BLaER1 (cell line): ENCODE measurements around the gene MCF2L2.
A peak's percentile ranks its signal among the peaks of the same experiment; 100 is the strongest.

Experiments
- H3K27ac ChIP-seq: shearing (Covaris generic); formaldehyde crosslinking; 2 replicates; pipeline ENCODE4 v1.8.1; 2022
- H3K27me3 ChIP-seq: shearing (Covaris generic); formaldehyde crosslinking; 2 replicates; pipeline ENCODE4 v1.8.1; 2022
- H3K36me3 ChIP-seq: shearing (Covaris generic); formaldehyde crosslinking; 2 replicates; pipeline ENCODE4 v1.8.1; 2022
- H3K4me1 ChIP-seq: shearing (Covaris generic); formaldehyde crosslinking; 2 replicates; pipeline ENCODE4 v1.8.1; 2022
- H3K4me2 ChIP-seq: shearing (Covaris generic); formaldehyde crosslinking; 2 replicates; pipeline ENCODE4 v1.8.1; 2022
- H3K4me3 ChIP-seq: shearing (Covaris generic); formaldehyde crosslinking; 2 replicates; pipeline ENCODE4 v1.8.1; 2022
- H3K9ac ChIP-seq: shearing (Covaris generic); formaldehyde crosslinking; 2 replicates; pipeline ENCODE4 v1.8.1; 2022
- H3K9me3 ChIP-seq: shearing (Covaris generic); formaldehyde crosslinking; 2 replicates; pipeline ENCODE4 v1.8.1; 2022
- H4K20me1 ChIP-seq: shearing (Covaris generic); formaldehyde crosslinking; 2 replicates; pipeline ENCODE4 v1.8.1; 2022
- Cebpa-rat ChIP-seq: shearing (Covaris generic); IDR thresholded peaks from 2 replicates; pipeline ENCODE4 v1.8.1; 2022

The MCF2L2 gene

DNA sequence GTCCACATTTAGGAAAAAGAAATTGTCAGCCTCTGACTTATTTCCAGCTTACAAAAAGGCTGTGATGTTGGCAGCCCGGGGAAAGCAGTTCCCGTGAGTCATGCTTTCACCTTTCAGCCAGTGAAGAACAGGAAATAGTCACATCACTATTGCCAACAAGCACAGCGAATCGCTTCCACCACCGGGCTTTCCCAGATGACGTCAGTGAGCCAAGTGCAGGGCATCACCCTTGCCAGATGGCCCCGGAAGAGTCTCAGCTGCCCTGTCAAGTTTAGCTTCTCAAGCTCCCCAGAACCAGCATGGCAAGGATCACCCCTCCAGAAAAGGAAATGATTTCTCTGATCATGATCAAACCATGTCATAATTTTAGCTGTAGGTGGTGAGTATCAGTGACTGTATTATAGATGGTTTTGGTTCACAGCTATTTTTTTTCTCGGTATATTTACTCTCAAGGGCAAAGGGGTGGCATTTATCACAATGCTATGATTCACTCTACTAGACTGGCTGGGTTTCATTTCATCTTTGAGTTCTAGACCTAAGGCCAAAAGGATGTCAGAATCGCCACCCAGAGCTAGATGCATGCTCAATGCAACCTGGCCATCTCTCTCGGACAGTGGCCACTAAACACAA lies 142.5 kb downstream of the MCF2L2 start:
- no peak overlapping the region for H3K4me3 ChIP-seq
- H4K20me1 ChIP-seq = no peaks in the 10 kb centered on the region
- H3K4me1 ChIP-seq = peaks cover 9% of the 10 kb centered on the region; the same call in 1 of the 2 replicates
- H3K4me2 ChIP-seq = peak overlapping the region; percentile 38
- no peak for TF ChIP-seq Cebpa-rat
- H3K36me3 ChIP-seq = peaks cover 3% of the 10 kb centered on the region
- H3K9me3 ChIP-seq = no peaks in the 10 kb centered on the region; the same call in 1 of the 2 replicates
- no peak overlapping the region for H3K27ac ChIP-seq
- H3K27me3 ChIP-seq = no peaks in the 10 kb centered on the region
- H3K9ac ChIP-seq = no peak overlapping the region

DNA sequence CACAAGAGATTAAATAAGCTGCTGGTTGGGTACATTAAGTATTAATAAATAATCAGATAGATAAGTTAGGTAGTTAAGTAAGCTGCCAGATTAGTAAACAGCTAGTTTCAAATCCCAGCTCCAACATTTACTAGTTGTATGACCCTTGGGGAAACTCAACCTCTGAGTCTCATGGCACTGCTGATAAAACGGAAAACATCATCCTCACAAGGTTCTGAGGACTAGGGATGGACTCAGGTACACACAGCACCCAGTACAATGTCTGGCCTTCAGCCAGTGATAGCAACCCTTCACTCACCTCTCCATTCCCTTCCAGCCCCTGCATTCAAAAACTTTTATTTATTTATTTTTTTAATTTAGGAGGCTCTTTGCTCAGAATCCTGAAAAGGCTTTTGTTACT lies 143.1 kb downstream of the MCF2L2 start:
- Histone ChIP-seq H3K4me3 (no peak overlapping the region), H3K4me2 (peak overlapping the region; percentile 38; the same call in 1 of the 2 replicates), H3K9ac (no peak overlapping the region), H3K36me3 (no peaks in the 10 kb centered on the region), H3K27ac (no peak overlapping the region), H4K20me1 (no peaks in the 10 kb centered on the region), H3K27me3 (no peaks in the 10 kb centered on the region), H3K4me1 (peaks cover 9% of the 10 kb centered on the region; the same call in 1 of the 2 replicates), H3K9me3 (no peaks in the 10 kb centered on the region)
- TF ChIP-seq Cebpa-rat = no peak

- H3K4me2 ChIP-seq = no peak overlapping the region
- no peak overlapping the region for H3K4me3 ChIP-seq
- no peak overlapping the region for H3K27ac ChIP-seq
- H3K36me3 ChIP-seq = no peaks in the 10 kb centered on the region
- no peaks in the 10 kb centered on the region for H4K20me1 ChIP-seq
- H3K27me3 ChIP-seq = no peaks in the 10 kb centered on the region
- no peak overlapping the region for H3K9ac ChIP-seq
- H3K4me1 ChIP-seq = peaks cover 10% of the 10 kb centered on the region; the same call in 1 of the 2 replicates
- TF ChIP-seq Cebpa-rat = no peak
- no peaks in the 10 kb centered on the region for H3K9me3 ChIP-seq
Observed at GRCh38 chr3:183284570-183284969, 143.8 kb downstream of the MCF2L2 start.

DNA sequence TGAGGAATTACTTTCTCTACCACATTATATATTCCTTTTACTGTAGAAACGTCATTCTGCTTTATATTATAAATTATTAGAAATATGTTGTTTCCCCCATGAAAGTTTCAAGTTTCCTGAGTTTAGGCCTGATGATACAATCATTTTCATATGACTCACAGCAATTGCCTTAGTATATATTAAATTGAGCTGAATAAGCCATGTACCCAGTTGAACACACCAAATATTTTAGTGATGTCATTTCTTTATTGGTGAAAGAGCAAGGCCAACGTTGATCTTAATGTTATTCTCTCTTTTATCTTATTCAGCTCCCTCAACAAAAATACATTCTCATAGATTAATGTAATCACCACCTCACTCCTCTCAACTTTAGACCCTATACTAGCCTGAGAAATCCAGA lies 144.5 kb downstream of the MCF2L2 start:
- peaks cover 14% of the 10 kb centered on the region; the same call in 1 of the 2 replicates for H3K4me1 ChIP-seq
- H3K9me3 ChIP-seq = no peaks in the 10 kb centered on the region
- no peak overlapping the region for H3K4me2 ChIP-seq
- H3K4me3 ChIP-seq = no peak overlapping the region
- H4K20me1 ChIP-seq = no peaks in the 10 kb centered on the region
- H3K9ac ChIP-seq = no peak overlapping the region
- TF ChIP-seq Cebpa-rat = no peak
- H3K27me3 ChIP-seq = no peaks in the 10 kb centered on the region
- no peaks in the 10 kb centered on the region for H3K36me3 ChIP-seq
- H3K27ac ChIP-seq = no peak overlapping the region

- Histone ChIP-seq H3K27ac (no peak overlapping the region), H3K4me3 (no peak overlapping the region), H3K27me3 (no peaks in the 10 kb centered on the region), H3K9me3 (no peaks in the 10 kb centered on the region), H3K36me3 (no peaks in the 10 kb centered on the region), H4K20me1 (no peaks in the 10 kb centered on the region), H3K4me2 (no peak overlapping the region), H3K4me1 (peaks cover 14% of the 10 kb centered on the region; the same call in 1 of the 2 replicates), H3K9ac (no peak overlapping the region)
- TF ChIP-seq Cebpa-rat = no peak
Observed at GRCh38 chr3:183281126-183281797, 147.2 kb downstream of the MCF2L2 start.

- H3K4me2 ChIP-seq = no peak overlapping the region
- H3K4me3 ChIP-seq = no peak overlapping the region
- peaks cover 15% of the 10 kb centered on the region for H3K4me1 ChIP-seq
- no peaks in the 10 kb centered on the region for H3K36me3 ChIP-seq
- no peak overlapping the region for H3K9ac ChIP-seq
- no peaks in the 10 kb centered on the region for H3K27me3 ChIP-seq
- H3K27ac ChIP-seq = no peak overlapping the region
- no peaks in the 10 kb centered on the region for H3K9me3 ChIP-seq
- no peaks in the 10 kb centered on the region for H4K20me1 ChIP-seq
- no peak for TF ChIP-seq Cebpa-rat
Observed at GRCh38 chr3:183279371-183279770, 149.0 kb downstream of the MCF2L2 start.

DNA sequence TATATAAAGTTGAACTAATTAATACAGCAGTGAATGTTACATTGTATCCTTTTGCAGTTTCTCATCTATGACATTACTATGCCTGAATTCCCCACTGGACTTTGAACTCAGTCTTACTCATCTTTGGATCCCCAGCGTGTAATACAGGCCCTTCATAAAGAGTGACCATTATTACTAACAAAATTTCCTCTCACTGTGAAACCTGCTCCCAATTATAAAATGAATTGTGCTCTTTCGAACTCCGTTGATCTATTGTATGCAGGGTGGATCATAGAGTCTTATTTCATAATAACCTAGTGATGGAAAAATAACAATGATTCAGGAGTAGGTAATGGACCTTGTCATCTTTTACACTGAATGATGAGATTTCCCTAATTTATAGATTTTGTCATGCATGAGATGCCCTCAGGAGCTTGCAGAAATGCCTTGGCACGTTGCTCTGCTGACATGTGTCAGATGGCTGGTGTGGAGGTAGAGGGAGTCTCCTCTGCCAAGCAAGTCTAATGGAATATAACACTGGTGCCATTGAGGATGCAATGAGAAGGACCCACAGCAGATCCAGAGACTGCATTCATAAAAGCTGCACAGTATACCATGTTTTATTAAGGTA lies 149.8 kb downstream of the MCF2L2 start:
- no peak overlapping the region for H3K4me2 ChIP-seq
- no peaks in the 10 kb centered on the region for H4K20me1 ChIP-seq
- no peaks in the 10 kb centered on the region for H3K36me3 ChIP-seq
- no peaks in the 10 kb centered on the region for H3K27me3 ChIP-seq
- no peak overlapping the region for H3K9ac ChIP-seq
- TF ChIP-seq Cebpa-rat = no peak
- H3K27ac ChIP-seq = no peak overlapping the region
- H3K9me3 ChIP-seq = no peaks in the 10 kb centered on the region
- H3K4me1 ChIP-seq = peaks cover 15% of the 10 kb centered on the region
- no peak overlapping the region for H3K4me3 ChIP-seq

GRCh38 chr3:183277260-183277659 lies 151.2 kb downstream of the MCF2L2 start:
- Histone ChIP-seq H3K27ac (no peak overlapping the region), H3K4me2 (no peak overlapping the region), H4K20me1 (no peaks in the 10 kb centered on the region), H3K4me3 (no peak overlapping the region), H3K27me3 (no peaks in the 10 kb centered on the region), H3K36me3 (no peaks in the 10 kb centered on the region), H3K9ac (no peak overlapping the region), H3K9me3 (no peaks in the 10 kb centered on the region), H3K4me1 (peaks cover 15% of the 10 kb centered on the region)
- no peak for TF ChIP-seq Cebpa-rat

DNA sequence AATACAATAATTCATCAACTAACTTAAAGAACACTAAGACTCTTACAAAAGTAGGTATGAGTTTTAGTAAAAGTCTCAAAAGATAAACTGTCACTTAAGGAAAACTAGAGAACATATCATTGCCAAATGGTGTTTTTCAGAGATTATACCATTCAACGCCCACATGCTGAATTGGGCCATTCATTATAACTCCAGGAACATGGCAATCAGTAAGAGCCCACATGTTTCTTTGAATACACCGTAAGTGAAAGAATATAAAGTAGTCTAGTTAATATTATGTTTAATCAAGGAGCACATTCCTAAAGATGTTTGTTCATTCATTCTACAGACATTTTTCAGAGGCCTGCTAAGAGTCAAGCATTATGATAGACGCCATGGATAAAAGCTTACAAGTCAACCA lies 152.5 kb downstream of the MCF2L2 start:
- Histone ChIP-seq H3K4me2 (0 out of 2 replicates have a peak overlapping the region, but pooled peaks have one; percentile 21), H3K36me3 (no peaks in the 10 kb centered on the region)

GRCh38 chr3:183275418-183275817 lies 153.0 kb downstream of the MCF2L2 start:
- H4K20me1 ChIP-seq = no peaks in the 10 kb centered on the region
- H3K4me1 ChIP-seq = peaks cover 15% of the 10 kb centered on the region
- H3K27me3 ChIP-seq = no peaks in the 10 kb centered on the region
- H3K9me3 ChIP-seq = no peaks in the 10 kb centered on the region
- H3K36me3 ChIP-seq = no peaks in the 10 kb centered on the region
- H3K27ac ChIP-seq = no peak overlapping the region
- H3K4me2 ChIP-seq = 0 out of 2 replicates have a peak overlapping the region, but pooled peaks have one; percentile 21
- no peak for TF ChIP-seq Cebpa-rat
- H3K4me3 ChIP-seq = no peak overlapping the region
- H3K9ac ChIP-seq = no peak overlapping the region

More for the DNA sequence above, 152.5 kb downstream of the MCF2L2 start:
- Histone ChIP-seq H3K4me1 (peaks cover 15% of the 10 kb centered on the region), H4K20me1 (no peaks in the 10 kb centered on the region), H3K9ac (no peak overlapping the region), H3K27ac (no peak overlapping the region), H3K9me3 (no peaks in the 10 kb centered on the region), H3K27me3 (no peaks in the 10 kb centered on the region), H3K4me3 (no peak overlapping the region)
- no peak for TF ChIP-seq Cebpa-rat
